Hepatocyte (in vitro differentiated cells): ENCODE measurements around the gene TSPAN9. TPM values are rescaled to one million over a fixed set of nuclear protein-coding genes. Genes with fewer than 3 reads are reported as not detected.

Experiments
- DNase-seq: peaks from one replicate; pipeline ENCODE4 v3.0.0-alpha.2; 2016; ENCODE audit warnings: low spot score
- H2AFZ ChIP-seq: fragments of 200-600 bp; sonication (generic); 2 replicates; pipeline ENCODE4 v1.6.0; 2016; ENCODE audit warnings: antibody characterized with exemption, mild to moderate bottlenecking
- H3K27ac ChIP-seq: fragments of 200-600 bp; sonication (generic); 2 replicates; pipeline ENCODE4 v1.5.1; 2016; ENCODE audit warnings: mild to moderate bottlenecking
- H3K27me3 ChIP-seq: fragments of 200-600 bp; sonication (generic); 2 replicates; pipeline ENCODE4 v1.6.1; 2016
- H3K36me3 ChIP-seq: fragments of 200-600 bp; sonication (generic); replicated peaks from 2 replicates; pipeline ENCODE4 v1.5.1; 2016; ENCODE audit warnings: low read depth; ENCODE audit not compliant: insufficient read depth
- H3K4me1 ChIP-seq: fragments of 200-600 bp; sonication (generic); 2 replicates; pipeline ENCODE4 v1.5.1; 2016; ENCODE audit warnings: mild to moderate bottlenecking, moderate library complexity; ENCODE audit not compliant: insufficient read depth
- H3K4me2 ChIP-seq: fragments of 200-600 bp; sonication (generic); 2 replicates; pipeline ENCODE4 v1.6.0; 2016
- H3K4me3 ChIP-seq: fragments of 200-600 bp; sonication (generic); 2 replicates; pipeline ENCODE4 v1.5.1; 2016; ENCODE audit warnings: mild to moderate bottlenecking
- H3K79me2 ChIP-seq: fragments of 200-600 bp; sonication (generic); 2 replicates; pipeline ENCODE4 v1.6.0; 2017; ENCODE audit warnings: mild to moderate bottlenecking
- H3K9me2 ChIP-seq: fragments of 200-600 bp; sonication (generic); replicated peaks from 2 replicates; pipeline ENCODE4 v1.6.0; 2017; ENCODE audit warnings: mild to moderate bottlenecking; ENCODE audit not compliant: insufficient read depth
- H3K9me3 ChIP-seq: fragments of 200-600 bp; sonication (generic); 2 replicates; pipeline ENCODE4 v1.5.1; 2016; ENCODE audit warnings: low read depth, mild to moderate bottlenecking
- H4K20me1 ChIP-seq: fragments of 200-600 bp; sonication (generic); 2 replicates; pipeline ENCODE4 v1.6.0; 2016; ENCODE audit warnings: mild to moderate bottlenecking; ENCODE audit not compliant: insufficient read depth, poor library complexity, severe bottlenecking
- EZH2 ChIP-seq: fragments of 200-600 bp; sonication (generic); IDR thresholded peaks from 2 replicates; pipeline ENCODE4 v1.6.1; 2016; ENCODE audit warnings: antibody characterized with exemption, mild to moderate bottlenecking, borderline replicate concordance
- EZH2phosphoT487 ChIP-seq: fragments of 200-600 bp; sonication (generic); IDR thresholded peaks from one replicate; pipeline ENCODE4 v1.6.1; 2018; ENCODE audit warnings: antibody characterized with exemption, mild to moderate bottlenecking, low read depth, moderate library complexity; ENCODE audit not compliant: unreplicated experiment, severe bottlenecking
- WGBS: methylation state at CpG from one replicate; pipeline ENCODE4 v1.1.6; 2016; ENCODE audit warnings: low lambda C conversion rate; ENCODE audit errors: missing lambda C conversion rate; 5-methylcytosine and 5-hydroxymethylcytosine counted together
- polyA plus RNA-seq: library from polyadenylated mRNA; unstranded; fragments of >200 nt; fragmentation: Nextera tagmentation; extraction: Ambion mirVana; gene quantifications from 2 replicates; pipeline ENCODE4 v1.2.1, GENCODE V29; 2016
- total RNA-seq: library from RNA; depleted of rRNA; stranded (reverse); fragments of >200 nt; gene quantifications from 2 replicates; pipeline ENCODE4 v1.2.3, GENCODE V29; 2014
- TF ChIP-seq, protein P1 (sequence below): fragments of 200-600 bp; sonication (generic); IDR thresholded peaks from 2 replicates; pipeline ENCODE4 v1.5.1; 2016; ENCODE audit warnings: antibody characterized with exemption, mild to moderate bottlenecking; ENCODE audit not compliant: poor library complexity

TSPAN9 gene
- total and polyA plus RNA-seq, 2 experiments from 2014 or later = 16.6 to 38.6 TPM

DNA sequence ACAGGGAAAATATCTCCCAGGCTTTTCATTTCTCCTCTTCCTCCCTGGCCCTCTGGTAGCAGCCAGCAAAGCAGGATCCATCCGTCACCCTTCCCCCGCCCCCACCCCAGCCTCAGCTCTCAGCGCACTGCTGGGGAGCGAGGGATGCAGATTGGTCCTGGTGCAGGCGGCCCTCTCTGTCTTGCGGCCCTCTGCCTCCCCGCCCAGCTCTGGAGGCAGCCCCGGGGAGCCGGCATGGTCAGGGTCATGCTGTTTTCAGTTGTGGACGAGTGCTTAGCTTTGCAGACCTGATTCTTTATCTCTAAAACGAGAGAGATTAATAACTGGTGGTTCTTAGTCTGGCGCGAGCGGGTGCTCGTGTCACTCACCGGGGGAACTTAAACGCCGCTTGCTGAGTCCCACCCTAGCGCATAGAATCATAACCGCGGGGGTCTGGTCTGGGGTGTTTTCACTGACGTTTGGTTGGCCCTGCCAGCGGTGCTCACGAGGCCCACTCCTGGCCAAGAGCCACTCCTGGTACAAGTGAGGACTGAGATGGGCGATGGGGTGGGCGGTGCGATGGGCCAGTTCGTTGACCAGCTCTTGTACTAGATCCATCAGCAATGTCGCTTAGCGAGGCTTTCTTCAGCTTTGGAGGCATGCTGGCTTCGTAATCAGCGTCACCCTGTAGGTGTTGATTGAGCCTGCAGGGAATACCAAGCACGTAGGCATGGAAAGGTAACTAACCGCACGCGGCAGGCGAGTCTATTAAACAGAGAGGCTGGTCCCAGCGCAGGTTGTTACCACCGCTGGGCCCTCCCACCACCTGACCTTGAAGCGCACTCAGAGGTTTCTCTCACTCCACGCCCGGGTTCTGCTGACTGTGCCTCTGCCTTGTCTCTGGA is 95.2 kb downstream of the TSPAN9 start:
- H3K79me2 ChIP-seq = peaks cover 13% of the 10 kb centered on the region
- H3K27ac ChIP-seq = no peak overlapping the region
- H3K9me3 ChIP-seq = no peaks in the 10 kb centered on the region
- no peaks in the 10 kb centered on the region for H4K20me1 ChIP-seq
- no peak overlapping the region for H3K4me2 ChIP-seq
- WGBS = 77% methylated on average over 42 of the region's 42 CpGs
- no peak overlapping the region for H2AFZ ChIP-seq
- no peak overlapping the region for H3K4me3 ChIP-seq
- TF ChIP-seq EZH2 = no peak
- TF ChIP-seq, protein P1, sequence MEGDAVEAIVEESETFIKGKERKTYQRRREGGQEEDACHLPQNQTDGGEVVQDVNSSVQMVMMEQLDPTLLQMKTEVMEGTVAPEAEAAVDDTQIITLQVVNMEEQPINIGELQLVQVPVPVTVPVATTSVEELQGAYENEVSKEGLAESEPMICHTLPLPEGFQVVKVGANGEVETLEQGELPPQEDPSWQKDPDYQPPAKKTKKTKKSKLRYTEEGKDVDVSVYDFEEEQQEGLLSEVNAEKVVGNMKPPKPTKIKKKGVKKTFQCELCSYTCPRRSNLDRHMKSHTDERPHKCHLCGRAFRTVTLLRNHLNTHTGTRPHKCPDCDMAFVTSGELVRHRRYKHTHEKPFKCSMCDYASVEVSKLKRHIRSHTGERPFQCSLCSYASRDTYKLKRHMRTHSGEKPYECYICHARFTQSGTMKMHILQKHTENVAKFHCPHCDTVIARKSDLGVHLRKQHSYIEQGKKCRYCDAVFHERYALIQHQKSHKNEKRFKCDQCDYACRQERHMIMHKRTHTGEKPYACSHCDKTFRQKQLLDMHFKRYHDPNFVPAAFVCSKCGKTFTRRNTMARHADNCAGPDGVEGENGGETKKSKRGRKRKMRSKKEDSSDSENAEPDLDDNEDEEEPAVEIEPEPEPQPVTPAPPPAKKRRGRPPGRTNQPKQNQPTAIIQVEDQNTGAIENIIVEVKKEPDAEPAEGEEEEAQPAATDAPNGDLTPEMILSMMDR = no peak
- TF ChIP-seq EZH2phosphoT487 = no peak
- DNase-seq = no peak
- H3K9me2 ChIP-seq = no peaks in the 10 kb centered on the region
- no peaks in the 10 kb centered on the region for H3K27me3 ChIP-seq
- peaks cover 26% of the 10 kb centered on the region for H3K4me1 ChIP-seq
- H3K36me3 ChIP-seq = no peaks in the 10 kb centered on the region

DNA sequence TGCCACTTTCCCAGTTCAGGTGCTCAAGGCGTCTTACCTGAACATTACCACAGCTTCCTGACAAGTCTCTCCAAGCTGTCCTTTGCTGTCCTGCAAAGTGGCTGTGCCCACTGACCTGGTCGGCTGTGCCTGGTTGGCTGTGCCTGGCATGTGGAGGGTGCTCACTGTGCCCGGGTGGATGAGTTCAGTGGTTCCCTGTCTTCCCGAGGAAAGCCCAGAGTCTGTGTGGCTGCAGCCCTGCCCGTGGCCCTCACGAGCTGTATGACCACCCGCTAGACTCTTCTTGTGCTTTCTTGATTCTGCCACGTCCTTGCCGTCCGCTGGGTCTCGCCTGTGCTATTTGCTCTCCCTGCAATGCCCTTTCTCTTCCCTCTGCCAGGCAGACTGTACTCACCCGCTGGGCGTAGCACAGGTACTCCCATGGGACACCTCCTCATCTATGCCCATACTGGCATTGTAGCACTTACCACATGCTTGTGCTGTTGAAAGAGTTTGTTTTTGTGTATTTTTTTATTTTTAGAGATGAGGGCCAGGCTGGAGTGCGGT is 95.9 kb downstream of the TSPAN9 start:
- no peak for DNase-seq
- no peak overlapping the region for H3K4me2 ChIP-seq
- TF ChIP-seq EZH2phosphoT487 = no peak
- TF ChIP-seq EZH2 = no peak
- TF ChIP-seq, protein P1 = no peak
- no peaks in the 10 kb centered on the region for H4K20me1 ChIP-seq
- H3K9me2 ChIP-seq = no peaks in the 10 kb centered on the region
- H3K4me3 ChIP-seq = no peak overlapping the region
- H3K27me3 ChIP-seq = no peaks in the 10 kb centered on the region
- peaks cover 26% of the 10 kb centered on the region for H3K4me1 ChIP-seq
- no peaks in the 10 kb centered on the region for H3K36me3 ChIP-seq
- peaks cover 13% of the 10 kb centered on the region for H3K79me2 ChIP-seq
- H3K27ac ChIP-seq = no peak overlapping the region
- H3K9me3 ChIP-seq = no peaks in the 10 kb centered on the region
- no peak overlapping the region for H2AFZ ChIP-seq
- 97% methylated on average over 14 of the region's 14 CpGs for WGBS

DNA sequence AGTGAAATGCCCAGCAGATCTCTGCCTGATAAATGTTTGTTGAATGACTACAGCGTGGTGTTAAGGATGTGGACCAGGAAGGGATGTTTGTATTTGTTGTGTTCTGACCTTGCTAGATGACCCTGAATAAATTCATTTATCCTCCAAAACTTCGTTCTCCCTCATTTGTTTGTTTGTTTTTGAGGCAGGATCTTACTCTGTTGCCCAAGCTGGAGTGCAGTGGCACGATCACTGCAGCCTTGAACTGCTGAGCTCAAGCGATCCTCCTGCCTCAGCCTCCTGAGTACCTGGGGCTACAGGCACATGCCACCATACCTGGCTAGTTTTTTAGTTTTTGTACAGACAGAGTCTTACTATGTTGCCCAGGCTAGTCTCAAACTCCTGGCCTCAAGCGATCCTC is 96.7 kb downstream of the TSPAN9 start:
- Histone ChIP-seq H3K4me2 (no peak overlapping the region), H3K9me3 (no peaks in the 10 kb centered on the region)

More for the DNA sequence above, 96.7 kb downstream of the TSPAN9 start:
- no peaks in the 10 kb centered on the region for H3K36me3 ChIP-seq
- DNase-seq = no peak
- H3K4me1 ChIP-seq = peaks cover 26% of the 10 kb centered on the region
- WGBS = 89% methylated on average over 5 of the region's 5 CpGs
- no peak overlapping the region for H3K4me3 ChIP-seq
- TF ChIP-seq EZH2phosphoT487 (no peak), EZH2 (no peak)
- TF ChIP-seq, protein P1 = no peak
- H3K79me2 ChIP-seq = peaks cover 13% of the 10 kb centered on the region
- H3K9me2 ChIP-seq = no peaks in the 10 kb centered on the region
- H2AFZ ChIP-seq = no peak overlapping the region
- H3K27me3 ChIP-seq = no peaks in the 10 kb centered on the region
- H4K20me1 ChIP-seq = no peaks in the 10 kb centered on the region
- no peak overlapping the region for H3K27ac ChIP-seq
